GM18907 (cell line): ENCODE measurements around the gene VPS35L.
A peak's percentile ranks its signal among the peaks of the same experiment; 100 is the strongest.
"Not testable (repeated sequence)": the region's sequence is repeated elsewhere in the genome, so short reads cannot be mapped to it uniquely, and the experiment has no call there.

Experiments used
- ATAC-seq: cut with Tn5 transposase; IDR thresholded peaks from one replicate; pipeline ENCODE4 v1.9.1; 2021; ENCODE audit warnings: mild to moderate bottlenecking, moderate library complexity; ENCODE audit not compliant: unreplicated experiment

Gene VPS35L

DNA sequence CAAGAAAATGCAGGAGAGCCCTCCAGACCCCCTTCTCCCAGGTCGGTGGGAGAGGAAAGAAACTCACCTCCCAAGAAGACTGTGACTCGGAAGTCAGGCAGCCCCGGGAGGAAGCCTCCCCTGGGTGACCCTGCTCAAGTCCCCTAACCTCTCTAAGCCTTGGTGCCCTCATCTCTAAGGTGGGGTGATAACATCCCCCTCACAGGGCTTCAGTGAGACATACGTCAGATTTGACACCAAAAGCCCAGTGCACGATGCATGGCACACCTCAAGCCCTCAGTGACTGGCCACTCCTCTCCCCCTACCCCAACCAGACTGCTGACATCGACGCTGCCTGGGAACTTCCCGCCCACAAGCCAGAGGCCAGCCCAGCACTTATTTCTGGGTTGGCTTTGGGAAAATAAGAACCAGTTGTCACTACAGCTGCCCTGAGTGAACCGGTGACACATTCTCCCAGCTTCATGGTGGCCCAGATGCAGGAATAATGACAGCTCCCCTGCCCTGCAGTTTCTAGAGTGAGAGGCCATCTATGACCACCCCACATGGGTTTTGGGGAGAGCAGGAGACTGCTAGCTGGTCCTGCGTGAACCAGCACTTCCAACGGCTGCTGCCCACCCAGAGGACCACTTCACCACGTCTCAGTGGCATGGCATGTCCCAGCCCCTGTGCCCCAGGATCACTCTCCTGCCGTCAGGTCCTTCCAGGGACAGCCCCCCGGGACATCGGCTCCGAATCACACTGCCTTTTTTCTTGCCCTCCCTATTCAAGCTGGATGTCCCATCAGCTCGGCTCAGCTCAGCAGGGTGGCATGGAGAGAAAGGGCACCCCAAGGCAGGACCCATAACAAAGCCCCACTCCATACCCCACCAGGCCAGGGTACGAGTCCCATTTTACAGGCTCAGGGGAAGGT is 153.0 kb downstream of the VPS35L start:
- ATAC-seq = no peak

DNA sequence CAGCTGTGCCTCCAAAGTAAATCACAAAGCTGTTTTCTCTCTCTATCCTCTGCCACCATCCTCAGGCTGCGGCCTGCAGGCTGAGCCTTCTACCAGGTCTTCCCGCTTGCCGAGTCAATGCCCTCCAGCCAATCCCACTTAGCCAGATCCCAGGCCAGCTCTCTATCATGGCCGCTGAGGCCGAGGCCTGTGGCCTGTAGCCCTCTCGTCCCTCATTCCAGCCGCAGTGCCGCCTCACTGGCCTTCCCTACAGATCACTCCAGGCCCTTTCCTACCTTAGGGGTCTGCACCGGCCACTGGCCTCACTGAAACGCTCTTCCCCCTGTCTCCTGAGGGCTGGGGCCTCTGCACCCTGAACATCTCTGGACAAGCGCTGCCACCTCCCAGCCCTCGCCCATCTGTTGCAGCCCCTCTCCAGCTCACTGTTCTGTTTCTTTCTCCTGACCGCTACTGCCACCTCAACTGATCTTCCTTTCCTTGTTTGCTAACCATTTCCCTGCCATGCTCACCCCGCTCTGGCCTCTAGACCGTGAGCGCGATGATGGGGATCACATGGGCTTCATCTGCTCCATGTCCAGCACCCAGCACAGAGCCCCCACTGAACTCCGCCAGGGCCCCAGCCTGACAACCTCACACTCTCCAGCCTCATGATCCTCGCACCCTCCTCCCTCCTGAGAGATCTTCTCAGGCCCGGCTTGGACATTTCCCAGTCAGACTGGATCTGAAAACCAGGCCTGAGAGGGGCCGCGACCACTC is 154.1 kb downstream of the VPS35L start:
- ATAC-seq = no peak

DNA sequence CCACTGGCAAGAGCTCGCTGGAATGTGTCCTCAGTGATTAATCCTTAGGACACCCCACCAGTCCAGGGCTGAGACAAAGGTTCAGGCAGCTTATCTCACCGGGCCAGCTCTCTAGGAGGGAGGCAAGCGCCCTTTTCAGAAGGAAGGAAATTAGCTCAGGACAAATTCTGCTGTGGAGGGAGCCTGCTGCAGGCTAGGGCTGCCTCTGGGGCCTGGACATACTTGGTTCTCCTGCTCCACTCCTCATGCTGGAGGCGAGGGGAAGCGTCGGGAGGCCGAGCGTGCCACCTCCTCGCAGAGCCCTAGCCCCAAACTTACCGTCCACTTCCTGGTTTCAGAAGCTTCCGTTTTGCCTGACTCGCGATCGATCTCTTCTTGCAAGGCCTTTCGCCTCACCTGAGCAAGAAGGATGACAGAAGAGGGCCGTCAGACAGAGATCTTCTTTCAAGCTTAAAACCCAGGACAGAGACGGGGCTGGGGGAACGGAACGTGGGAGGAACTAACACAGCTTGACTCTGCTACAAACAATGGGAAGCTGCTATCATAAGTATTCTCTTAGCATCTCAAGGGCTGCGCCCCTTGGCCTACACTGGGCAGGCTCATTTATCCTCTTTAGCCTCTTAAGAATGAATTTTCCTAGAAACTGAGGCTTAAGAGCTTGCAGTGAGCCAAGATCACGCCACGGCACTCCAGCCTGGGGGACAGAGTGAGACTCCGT is 154.8 kb downstream of the VPS35L start:
- no peak for ATAC-seq

DNA sequence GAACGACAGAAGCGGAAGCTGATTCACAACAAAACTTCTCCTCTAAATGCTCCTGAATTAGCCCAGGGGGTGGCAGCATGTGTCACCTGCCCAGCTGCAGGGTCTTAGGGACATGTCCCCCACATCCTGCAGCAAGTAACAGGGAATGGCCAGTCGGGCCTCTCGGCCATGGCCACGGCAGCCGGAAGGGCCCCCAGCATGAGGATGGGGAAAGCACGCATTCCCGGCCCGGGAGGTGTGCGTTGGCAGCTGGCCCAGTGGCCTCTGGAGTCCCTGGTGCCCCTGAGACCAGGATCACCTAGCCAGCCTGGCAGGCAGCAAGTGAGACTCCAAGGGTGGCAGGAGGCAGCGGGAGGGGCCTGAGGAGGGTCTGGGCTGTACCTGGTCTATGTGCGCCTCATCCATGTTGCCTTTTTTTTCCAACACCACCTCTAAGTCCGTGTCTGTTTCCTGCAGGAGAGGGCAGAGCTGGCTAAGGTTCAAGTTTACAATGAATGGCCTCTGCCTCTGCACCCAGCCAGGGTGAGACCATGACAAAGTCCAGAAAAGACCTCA is 155.6 kb downstream of the VPS35L start:
- no peak for ATAC-seq

DNA sequence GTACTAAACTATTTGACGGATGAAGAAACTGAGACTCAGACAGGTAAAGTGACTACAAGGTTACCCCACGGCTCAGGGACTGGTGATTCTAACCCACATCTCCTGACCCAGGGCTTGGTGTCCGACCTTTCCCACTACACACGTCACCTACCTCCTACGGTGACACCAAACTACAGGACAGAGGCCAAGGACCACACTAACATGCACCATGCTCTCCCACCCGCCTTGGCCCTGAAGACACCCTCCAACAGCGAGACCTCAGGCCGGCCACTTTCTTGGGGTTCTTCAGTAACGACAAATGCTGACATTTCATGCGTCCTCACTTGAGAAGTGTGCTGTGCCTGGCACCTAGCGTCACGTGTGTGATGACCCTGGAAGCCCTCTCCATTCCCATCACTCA is 156.1 kb downstream of the VPS35L start:
- ATAC-seq = no peak

DNA sequence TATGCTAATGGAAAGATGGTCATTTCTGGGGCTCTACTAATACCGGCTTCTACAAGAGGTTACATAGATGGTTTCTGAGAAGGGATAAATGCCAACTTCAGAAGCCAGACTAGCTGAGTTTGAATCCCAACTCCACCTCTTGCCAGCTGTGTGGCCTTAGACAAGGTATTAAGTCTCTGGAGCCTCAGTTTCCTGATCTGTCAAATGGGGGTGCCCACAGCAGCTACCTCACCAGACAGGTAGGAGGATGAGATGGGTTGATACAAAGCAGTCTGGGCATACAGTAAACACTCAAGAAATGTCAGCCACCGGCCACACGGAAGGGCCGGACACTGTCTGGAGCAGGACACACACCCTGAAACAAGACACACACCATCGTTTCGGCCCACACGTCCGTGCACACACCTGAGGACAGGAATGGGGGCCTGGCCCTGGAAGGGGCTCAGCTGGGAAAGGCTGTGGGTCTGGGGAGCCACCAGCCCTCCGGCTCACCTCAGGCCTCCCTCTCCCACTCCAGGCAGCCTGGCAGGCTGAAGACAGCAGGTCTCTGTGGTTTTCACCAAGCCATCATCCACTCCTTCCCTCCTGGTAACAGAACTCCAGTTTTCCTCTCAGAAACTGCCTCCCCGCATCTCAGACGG is 157.0 kb downstream of the VPS35L start:
- no peak for ATAC-seq

DNA sequence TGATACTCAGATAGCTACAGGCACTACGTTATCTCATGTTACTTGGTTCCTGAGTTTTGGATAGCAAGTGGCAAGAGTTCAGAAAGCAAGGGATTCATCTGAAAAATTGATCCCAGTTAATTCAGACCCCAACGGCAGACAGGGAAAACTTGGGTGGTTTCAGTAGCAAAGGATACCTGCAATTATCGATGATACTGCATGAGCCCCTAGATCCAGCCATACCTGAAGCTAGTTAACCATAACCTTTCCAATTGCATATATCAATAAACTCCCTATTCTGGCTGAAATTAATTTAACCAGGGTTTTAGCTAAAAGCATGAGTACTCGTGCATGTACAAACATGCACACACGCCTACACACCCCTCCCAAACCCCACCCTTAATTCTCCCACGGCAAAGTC is 158.2 kb downstream of the VPS35L start:
- no peak for ATAC-seq

DNA sequence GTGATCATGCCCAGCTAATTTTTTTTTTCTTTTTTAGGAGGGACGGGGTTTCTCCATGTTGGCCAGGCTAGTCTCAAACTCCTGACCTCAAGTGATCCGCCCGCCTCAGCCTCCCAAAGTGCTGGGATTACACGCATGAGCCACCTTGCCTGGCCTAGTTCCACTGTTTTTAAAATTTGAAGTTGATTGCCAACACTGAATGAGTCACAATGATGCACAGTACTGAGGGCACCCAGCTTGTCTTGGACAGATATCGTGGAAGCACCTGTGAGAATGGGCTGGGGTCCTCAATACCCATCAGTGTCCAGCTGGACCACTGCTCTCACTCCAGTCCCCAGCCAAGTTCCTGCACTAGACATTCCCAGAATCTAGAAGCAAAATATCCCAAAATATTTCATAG is 160.1 kb downstream of the VPS35L start:
- no peak for ATAC-seq

DNA sequence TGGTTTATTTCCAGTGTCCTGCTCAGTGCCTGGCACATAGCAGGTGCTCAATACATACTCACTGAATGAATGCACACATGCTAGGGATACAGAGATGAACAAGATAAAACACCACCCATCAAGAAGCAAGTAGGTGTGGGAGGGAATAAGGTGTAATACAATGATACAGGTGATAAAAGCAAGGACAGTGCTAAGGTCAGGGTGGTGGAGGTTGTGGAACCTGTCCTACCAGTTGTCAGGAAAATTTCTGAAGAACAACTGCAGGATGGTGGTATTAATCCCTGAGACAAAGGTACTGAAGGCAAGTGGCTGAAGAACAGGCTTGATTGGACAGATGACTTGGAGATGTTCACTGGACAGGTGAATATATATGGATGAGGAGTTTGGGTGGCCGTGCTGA is 160.7 kb downstream of the VPS35L start:
- ATAC-seq = no peak

DNA sequence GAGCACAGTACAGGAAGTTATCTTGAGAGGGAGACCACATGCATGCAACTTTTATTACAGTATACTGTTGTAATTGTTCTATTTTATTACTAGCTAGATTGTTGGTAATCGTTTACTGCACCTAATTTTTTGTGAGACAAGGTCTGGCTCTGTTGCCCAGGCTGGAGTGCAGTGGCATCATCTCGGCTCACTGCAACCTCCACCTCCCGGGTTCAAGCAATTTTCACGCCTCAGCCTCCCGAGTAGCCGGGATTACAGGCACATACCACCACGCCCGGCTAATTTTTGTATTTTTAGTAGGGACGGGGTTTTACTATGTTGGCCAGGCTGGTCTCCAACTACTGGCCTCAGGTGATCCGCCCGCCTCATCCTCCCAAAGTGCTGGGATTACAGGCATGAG is 161.2 kb downstream of the VPS35L start:
- ATAC-seq = not testable (repeated sequence)

DNA sequence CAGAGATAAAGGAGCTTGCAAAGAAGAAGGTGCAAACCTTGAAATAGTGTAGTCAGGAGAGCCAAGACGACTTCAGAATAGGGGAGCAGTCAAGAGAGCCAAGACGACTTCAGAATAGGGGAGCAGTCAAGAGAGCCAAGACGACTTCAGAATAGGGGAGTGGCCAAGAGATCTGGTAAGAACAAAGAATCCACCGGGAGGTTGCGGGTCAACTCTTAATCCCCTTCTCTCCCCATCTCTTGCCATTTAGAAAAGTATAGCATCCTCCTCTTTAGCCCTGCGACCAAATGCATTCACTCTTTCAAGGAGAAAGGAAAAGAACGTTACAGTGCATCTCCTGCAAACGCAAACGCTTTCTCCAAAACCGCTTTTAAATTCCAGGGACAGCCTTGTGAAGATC is 161.8 kb downstream of the VPS35L start:
- no peak for ATAC-seq

DNA sequence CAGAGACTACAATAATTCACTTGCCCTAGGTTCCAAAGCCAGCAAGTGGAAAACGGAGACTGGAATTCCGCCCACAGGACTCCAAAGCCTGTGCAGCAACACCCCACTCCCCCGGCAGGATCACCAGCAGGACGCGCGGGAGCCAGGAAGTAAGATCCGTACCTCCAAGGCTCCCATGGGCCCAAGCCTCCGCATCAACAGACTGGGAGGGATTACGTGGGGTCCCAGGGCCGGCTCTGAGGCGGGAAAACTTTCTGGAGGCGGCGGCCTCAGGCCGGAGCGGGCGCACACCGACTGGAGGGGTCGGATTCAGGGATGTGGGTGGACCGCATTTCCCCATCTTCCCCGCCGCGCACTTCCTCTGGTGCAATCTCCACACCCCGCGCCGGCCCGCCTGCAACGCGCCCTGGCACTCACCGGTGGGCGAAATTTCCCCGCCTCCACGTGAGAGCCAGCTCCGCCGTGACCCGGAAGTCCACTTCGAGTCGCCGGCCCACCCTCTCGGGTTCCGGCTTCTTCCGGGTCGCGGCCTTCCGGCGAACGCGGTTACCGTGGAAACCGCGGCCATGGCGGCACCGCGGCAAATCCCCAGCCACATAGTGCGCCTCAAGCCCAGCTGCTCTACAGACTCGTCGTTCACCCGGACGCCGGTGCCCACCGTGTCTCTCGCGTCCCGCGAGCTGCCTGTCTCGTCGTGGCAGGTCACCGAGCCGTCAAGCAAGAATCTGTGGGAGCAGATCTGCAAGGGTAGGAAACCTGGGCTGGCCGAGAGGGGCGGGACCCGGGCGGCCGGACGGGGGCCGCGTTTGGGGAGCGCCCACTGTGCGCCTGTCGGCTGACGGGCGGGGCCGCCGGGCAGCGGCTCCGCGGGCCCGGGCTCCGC is 162.5 kb downstream of the VPS35L start, which contains the start of the genes IQCK and KNOP1:
Gene IQCK (plus strand): TSS at position 531 of the 883 bp plus-strand sequence. CDS start 36 bp downstream, at position 567.
Gene KNOP1 (minus strand): TSS at position 487 of the 883 bp plus-strand sequence. CDS start 3,192 bp downstream, outside the sequence.
- peak; percentile 90 for ATAC-seq

DNA sequence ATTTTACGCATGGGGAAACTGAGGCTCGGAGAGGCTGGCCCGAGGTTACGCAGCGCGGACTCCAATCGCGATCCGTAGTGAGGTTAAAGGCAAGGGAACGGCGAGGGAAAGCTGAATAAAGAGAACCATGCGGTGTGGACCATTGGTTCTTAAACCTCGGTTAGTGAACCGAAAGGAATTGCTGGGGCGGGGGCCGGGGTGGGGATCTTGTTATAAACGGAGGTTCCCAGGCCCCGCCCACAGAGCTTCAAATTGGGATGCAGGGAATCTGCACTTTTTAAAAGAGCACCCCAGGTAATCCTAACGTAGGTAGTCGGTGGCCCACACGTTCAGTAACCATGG is 163.1 kb downstream of the VPS35L start:
- no peak for ATAC-seq

DNA sequence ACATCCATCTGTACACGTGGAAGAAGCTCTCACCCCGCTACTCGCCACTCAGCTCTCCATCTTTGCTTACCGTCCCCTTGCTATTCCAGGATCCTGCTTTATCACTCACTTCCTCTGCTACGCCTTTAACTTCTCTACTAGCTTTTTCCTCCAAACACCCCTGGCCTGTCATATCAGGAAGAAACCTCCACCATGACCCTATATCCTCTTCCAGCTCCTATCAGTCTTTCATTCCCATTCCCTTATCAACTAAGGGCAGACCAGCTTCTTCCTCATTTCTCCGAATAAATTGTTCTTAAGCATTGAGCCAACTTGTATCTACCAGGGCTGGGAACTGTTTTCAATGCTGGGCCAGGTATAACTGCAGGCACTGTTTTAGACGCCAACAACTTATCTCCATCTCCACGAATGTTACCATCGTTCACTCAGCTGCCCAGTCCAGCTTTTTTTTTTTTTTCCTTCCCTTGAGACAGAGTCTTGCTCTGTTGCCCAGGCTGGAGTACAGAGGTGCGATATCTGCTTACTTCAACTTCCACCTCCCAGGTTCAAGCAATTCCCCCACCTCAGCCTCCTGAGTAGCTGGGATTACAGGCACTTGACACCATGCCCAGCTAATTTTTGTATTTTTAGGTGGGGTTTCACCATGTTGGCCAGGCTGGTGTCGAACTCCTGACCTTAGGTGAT is 166.9 kb downstream of the VPS35L start:
- no peak for ATAC-seq

DNA sequence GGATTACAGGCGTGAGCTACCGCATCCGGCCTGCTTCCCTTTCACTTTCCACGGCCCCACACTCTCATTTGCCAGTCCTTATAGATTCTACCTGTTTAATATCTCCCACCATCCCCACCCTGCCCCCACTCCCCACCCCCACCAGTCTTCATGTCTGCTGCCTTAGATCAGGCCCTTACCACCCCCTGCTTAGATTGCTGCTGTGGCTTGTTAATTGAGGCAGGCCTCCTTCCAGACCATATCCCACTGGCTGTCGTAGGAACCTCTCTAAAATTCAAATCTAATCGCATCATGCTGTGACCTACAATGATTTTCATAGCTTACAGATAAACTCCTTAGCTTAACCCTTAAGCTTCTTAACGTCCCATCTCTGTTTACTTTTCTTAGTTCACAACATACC is 167.5 kb downstream of the VPS35L start:
- no peak for ATAC-seq

DNA sequence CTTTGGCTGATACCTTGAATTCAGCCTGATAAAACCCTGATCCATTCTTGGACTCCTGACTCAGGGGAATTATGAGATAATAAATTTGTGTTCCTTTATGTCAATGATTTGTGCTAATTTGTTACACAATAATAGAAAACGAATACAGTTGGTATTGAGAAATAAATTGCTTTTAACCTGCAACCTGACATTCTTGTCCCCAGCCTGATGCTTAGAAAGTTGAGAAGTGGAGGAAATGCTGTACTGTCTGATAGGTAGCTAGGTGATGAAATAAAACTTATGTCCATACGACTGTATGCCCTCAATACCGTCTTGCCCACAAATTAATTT is 173.1 kb downstream of the VPS35L start:
- ATAC-seq = no peak

DNA sequence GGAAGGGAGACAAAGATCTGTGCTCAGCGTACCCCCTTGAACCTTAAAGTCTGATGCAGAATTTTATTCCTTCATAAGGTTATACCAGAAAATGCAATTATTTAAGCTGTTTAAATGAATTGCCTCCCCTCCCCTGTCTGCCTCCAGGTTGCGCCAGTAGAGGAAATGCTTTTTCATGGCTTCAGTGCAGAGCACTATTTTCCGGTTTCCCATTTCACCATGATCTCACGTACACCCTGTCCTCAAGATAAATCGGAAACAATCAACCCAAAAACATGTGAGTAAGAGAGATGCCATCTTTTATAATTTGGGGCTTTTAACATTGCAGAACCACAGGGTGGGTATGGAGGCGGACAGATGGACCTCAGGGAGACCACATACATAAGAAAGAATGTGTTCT is 178.0 kb downstream of the VPS35L start:
- no peak for ATAC-seq

DNA sequence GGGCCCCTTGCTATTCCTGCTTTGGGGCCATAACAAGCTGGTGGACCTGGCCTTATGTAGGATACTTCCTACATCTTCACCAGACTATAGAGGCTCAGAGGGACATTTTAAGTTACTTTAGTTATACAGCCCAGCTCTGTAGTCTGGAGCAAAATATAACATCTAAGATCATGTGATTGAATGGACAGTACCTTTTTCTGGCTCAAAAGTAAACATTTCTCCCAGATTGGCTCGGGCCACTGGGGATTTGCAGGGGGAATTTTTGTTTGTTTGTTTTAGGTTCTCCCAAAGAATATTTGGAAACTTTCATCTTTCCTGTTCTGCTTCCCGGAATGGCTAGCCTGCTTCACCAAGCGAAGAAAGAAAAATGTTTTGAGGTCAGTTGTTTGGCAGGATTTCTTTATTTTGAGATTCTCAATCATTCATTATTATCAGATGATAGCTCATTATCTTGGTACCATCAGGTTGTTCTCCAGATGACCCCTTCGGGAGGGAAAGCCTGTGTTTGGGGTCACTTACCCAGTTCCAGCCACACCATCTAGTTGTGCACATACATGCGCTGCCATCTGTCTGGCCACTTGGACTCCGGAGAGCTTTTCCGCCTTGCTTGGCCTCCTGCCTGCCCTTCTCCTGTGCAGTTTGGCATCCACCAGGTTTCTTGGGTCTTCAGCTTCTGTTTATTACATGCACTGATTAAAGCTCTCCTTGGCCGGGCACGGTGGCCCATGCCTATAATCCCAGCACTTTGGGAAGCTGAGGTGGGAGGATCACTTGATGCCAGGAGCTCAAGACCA is 179.8 kb downstream of the VPS35L start:
- ATAC-seq = no peak
